Activated CD4-positive, alpha-beta T cell treated with anti-CD3 and anti-CD28 coated beads, Interleukin-2, Interleukin-4, amounts not matched to agents 100 ng/mL and 50 ng/mL, durations not matched to agents 16 hours and 8 hours (primary cell): ENCODE measurements around the gene ZNF821.
A peak's percentile ranks its signal among the peaks of the same experiment; 100 is the strongest.
"Not testable (repeated sequence)": the region's sequence is repeated elsewhere in the genome, so short reads cannot be mapped to it uniquely, and the experiment has no call there.

Experiments
- DNase-seq: peaks from one replicate; pipeline ENCODE4 v3.0.0-alpha.2; 2020; ENCODE audit warnings: low spot score

The ZNF821 gene, protein sequence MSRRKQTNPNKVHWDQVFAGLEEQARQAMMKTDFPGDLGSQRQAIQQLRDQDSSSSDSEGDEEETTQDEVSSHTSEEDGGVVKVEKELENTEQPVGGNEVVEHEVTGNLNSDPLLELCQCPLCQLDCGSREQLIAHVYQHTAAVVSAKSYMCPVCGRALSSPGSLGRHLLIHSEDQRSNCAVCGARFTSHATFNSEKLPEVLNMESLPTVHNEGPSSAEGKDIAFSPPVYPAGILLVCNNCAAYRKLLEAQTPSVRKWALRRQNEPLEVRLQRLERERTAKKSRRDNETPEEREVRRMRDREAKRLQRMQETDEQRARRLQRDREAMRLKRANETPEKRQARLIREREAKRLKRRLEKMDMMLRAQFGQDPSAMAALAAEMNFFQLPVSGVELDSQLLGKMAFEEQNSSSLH

DNA sequence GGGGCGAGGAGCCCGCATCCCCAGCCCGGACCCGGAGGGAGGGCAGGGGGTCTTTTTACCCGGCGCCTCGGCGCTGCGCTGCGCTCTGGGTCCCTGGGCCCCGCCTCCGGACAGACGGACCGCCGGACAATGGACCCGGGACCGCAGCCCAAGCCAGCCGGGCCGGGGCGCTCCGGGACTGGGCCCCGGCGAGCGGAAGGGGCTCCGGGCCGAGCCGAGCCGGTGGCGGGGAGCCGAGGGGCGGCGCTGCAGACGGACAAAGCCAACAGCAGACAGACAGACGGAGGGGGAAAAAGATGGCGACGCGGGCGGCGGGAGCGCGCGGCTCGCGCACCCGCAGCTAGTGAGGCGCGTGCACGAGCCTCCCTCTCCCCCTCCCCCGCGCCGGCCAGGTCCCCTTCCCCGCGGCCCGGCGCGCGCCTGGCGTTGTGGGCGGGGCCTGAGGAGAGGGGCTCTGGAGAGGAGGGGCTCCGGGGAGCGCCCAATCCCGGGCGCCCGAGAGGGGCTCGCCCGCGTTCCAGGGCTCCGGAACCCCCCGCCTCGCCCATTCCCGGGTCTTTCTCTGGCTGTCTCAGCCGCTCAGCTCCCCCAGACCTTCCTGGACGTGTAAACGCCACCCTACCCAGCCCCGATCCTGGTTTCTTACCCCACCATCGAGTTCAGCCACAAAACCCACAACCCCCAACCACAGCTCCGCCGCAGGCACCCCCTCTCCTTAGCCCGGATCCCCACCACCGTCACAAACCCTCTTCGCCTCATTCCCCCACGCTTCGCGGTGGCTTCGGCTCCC lies at the start of gene ZNF821:
Gene ZNF821 (minus strand): TSS at position 334 of the 790 bp plus-strand sequence. CDS start 4,236 bp downstream, outside the sequence.
- DNase-seq: peak; percentile 66

DNA sequence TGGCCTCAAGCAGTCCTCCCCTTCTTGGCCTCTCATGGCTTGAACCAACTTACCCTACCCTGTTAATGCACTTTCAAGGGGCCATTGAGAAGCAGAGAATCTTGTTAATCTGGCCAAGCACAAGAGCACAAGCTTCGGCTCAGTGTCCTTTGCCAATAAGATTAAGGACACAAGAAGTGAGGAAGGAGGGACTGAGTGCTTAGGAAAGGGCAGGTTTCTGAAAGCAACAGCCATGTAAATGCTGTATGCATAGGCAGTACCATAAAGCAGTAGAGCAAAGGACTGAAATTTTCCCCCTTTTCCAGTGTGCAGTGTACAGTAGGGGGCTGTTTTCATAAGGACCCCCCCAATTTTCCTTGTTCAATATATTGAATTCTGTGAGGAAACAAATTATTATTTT lies 49.0 kb upstream of the ZNF821 start:
- no peak for DNase-seq

DNA sequence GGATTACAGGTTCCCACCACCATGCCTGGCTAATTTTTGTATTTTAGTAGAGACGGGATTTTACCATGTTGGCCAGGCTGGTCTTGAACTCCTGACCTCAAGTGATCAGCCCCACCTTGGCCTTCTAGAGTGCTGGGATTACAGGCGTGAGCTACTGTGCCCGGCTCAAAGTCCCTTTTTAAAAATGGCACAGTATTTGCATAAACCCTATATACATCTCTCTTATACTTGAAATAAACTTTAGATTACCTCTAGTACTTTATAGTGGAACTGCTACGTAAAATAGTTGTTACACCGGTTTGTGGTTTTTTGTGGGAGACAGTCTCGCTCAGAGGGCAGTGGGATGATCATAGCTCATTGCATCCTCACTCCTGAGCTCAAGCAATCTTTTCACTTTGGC lies 47.6 kb upstream of the ZNF821 start:
- DNase-seq: no peak

DNA sequence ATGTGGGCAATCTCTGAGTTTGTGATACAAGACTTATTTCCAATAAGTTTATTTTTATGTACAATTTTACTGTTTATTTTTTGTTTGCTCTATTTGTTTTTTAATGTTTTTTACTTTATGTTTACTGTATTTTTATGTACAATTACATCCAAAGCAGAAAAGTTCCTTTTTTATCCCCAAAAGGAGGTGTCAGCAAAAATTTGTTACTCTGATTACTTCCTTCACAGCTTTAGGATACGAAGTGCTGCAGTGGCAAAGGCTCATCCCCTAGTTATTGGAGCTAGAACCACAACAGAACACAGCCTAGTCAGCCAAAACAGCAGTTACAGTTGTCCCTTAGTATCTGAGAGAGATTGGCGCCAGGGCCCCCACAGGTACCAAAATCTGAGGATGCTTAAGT lies 47.0 kb upstream of the ZNF821 start:
- DNase-seq: no peak

DNA sequence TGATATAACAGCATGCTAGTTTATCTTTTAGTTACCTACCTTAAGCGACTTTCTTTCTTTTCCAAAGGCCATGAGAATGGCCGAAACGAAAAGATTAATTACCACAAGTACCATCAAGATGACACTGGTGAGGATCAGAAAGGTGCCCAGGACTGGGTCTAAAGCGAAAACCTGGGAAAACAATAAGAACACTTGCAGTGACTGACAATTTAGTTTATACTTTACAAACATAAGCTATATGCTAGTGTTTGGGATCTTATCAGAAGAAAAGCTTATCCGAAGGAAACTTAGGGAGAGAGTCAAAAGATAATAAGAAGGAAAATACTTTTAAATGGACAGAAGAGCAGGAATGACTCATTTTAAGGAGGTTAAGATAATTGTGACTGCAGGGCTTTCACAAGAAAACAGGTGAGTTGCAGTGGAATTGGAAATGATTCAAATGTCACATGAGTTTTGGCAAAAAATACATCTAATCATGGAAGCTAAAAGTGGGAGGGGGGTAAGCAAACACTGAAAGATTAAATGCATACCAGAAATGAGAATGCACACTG lies 46.1 kb upstream of the ZNF821 start:
- DNase-seq: no peak

DNA sequence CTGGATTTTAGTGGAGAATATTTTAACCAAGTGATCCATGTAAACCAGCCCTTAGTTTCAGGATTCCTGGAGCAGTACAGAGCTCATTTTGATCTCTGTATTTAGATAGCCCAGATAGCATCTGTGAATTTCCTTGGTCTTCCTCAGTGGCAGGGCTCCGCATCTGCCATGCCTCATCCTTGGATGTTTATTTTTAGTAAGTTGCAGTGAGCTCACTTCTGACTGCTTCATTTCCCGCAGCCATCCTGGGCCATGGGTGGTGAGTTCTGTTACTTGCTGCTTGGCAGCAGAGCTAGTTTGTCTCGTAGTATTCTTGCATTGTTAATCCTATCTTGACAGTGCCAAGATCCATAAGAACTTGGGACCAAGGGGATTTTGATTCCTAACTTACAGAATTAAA lies 45.1 kb upstream of the ZNF821 start:
- DNase-seq: no peak

DNA sequence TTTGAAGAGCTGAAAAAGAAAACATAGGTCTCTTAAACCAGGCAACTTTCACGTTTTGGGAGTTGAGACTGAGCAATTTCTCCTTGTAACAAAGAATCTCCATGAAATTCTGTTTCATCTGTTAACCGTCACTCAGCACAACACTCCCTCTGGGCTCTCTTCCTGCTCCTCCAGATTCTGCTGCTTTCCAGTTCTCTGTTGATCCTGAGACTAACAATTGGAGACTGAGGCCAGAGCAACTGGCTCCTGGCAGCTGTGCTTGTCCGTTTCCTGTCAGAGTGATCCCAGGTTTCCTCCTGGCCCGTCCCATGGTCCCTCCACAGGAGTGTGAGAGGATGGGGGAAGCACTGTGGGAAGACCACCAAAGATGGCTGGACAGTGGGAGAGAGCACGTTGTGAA lies 43.8 kb upstream of the ZNF821 start:
- DNase-seq: no peak

DNA sequence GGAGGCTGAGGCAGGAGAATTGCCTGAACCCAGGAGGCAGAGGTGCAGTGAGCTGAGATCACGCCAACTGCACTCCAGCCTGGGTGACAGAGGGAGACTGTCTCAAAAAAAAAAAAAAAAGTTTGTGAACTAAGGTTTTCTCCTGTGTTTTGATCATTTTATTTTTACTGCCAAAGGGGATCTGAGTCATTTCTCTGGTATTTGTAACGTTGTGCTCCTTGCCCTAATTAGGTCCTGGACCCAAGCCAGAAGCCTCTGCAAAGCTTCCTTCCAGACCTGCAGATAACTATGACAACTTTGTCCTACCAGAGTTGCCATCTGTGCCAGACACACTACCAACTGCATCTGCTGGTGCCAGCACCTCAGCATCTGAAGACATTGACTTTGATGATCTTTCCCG lies 43.4 kb upstream of the ZNF821 start:
- no peak for DNase-seq

DNA sequence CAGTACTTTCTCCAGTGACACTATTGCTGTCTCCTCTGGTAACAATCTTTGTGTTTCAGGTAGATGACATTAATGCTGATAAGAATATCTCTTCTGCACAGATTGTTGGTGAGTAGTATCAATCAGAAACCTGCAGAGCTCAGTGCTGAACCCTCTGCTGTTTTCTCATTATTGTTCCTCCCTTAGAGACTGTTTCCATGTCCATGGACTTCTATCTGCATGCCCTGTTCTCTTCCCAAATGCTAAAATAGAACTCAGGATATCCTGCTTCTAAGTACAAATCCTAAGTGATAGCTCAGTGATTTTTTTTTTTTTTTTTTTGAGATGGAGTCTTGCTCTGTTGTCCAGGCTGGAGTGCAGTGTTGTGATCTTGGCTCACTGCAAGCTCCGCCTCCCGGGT lies 40.7 kb upstream of the ZNF821 start:
- no peak for DNase-seq

DNA sequence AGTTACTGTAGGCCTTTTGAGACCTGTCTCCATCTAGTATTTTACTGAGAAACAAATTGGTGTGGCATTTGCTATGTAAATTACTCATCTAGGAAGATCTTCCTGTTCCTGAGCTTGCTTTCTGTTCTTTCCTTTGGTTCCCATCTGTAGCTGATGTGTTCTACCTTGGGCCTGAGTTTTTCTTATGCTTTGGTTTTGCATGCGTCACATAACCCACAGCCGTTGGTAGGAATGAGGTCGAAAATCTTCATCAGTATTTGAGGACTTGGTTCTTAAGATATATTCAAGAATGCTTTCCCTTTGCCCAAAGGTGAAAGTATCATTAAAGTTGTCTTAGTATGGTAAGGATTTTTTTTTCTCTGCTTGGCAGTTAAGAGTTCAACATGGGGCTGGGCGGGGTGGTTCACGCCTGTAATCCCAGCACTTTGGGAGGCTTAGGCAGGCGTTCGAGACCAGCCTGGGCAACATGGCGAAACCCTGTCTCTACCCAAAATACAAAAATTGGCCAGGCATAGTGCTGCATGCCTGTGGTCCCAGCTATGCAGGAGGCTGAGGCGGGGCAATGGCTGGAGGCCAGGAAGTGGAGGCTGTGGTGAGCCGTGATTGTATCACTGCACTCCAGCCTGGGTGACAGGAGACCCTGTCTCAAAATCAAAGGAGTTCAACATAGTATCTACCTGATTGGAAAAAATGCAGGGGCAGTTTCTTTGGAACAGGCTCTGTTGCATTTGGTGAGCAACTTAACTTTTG lies 40.1 kb upstream of the ZNF821 start:
- no peak for DNase-seq

DNA sequence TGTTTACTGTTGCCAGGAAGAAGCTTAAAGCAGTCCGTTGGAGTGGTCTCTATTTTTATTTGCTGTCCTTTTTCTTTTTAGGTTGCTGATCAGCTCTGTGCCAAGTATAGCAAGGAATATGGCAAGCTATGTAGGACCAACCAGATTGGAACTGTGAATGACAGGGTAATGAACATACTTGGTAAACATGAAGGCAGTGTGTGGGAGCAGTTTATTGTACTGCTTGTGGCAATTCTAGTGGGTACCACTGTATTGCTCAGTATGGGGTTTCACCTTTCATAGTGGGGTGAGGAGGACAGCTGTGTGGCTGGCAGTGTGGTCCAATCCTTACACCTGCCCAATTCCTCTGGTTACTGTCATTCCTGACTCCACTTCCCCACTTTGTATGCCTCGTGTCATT lies 36.7 kb upstream of the ZNF821 start:
- DNase-seq: no peak

DNA sequence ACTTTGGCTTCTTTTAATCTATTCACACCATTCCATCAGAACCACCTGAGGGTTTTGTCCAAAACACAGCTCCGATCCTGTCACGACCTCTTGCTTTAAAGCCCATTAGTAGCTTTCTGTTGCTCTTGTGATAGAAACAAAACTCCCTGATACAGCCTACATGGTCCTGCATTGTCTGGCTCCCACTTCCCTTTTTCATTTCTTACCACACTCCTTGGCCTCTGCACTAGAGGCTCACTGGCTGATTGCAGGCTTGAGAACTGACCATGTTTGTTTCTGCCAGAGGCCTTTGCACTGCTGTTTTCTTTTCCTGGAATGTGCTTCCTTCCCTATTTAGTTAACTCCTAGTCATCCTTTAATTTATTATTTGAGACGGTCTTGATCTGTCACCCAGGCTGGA lies 35.1 kb upstream of the ZNF821 start:
- DNase-seq: no peak

DNA sequence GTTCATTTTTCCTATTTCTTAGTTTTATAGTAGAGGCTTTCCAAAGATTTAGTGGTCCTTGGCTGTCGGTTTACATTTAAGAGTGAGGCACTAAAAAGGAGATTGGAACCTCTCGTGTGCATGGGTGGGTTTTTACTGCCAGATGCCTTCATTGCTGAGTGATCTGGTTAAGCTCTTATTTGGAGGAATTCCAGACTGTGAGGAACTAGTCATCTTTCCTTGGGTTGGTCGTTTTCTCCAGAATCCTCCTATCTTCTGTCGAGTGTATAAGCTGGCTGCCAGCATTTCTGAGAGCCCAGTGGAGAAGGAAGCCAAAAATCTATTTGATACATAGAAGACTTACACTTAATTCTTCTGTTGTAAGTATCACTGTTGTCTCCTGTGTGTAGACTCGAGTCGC lies 33.9 kb upstream of the ZNF821 start:
- no peak for DNase-seq

DNA sequence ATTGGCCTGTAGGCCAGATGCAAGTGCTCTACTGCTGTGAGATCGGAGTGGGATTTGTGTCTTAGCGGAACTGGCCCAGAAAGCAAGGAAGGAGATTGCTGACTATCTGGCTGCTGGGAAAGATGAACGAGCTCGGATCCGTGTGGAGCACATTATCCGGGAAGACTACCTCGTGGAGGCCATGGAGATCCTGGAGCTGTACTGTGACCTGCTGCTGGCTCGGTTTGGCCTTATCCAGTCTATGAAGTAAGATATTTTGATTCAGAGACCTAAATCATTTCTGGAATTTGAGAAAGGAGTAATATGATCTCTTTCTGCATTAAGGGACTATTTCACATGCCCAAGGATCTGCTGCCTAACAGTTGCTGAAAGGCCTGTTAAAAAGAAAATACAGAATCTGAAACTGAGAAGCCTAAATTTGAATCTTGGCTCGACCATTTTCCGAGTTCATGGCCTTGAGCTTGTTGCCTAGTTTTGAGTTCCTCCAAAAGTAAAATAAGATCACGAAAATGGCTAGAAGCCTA lies 32.5 kb upstream of the ZNF821 start:
- no peak for DNase-seq

DNA sequence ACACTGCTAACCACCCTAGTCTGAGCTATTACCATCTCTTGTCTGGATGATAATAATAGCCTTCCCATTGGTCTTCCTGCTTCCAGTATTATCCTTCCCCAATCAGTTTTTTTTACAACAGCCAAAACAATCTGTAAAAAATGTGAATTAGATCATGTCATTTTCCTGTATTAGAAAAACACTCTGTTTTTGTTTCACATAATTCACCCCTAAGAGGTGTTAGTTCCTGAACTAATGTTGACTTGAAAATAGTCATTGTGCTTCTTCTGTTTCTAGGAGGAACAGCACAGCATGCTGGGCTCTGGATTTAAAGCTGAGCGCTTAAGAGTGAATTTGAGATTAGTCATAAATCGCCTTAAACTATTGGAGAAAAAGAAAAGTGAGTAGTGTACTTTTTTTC lies 31.4 kb upstream of the ZNF821 start:
- no peak for DNase-seq

DNA sequence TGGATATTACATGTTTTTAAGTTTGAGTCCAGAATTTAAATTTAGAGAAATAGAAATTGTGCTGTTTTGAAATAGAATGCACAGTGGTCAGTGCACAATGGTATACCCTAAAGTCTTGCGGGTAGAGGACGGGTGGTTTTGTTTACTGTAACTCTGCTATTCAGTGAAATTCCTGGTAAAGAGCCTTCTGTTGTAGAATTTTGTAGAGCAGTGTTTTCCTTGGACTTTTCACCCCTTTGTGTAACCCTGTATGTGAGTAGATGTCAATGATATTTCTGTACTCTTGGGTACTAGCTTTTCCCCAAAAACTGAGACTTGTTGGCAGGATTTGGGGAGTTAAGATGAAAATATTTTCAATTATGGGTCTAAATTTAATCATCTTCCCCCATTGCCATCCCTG lies 30.8 kb upstream of the ZNF821 start:
- no peak for DNase-seq

DNA sequence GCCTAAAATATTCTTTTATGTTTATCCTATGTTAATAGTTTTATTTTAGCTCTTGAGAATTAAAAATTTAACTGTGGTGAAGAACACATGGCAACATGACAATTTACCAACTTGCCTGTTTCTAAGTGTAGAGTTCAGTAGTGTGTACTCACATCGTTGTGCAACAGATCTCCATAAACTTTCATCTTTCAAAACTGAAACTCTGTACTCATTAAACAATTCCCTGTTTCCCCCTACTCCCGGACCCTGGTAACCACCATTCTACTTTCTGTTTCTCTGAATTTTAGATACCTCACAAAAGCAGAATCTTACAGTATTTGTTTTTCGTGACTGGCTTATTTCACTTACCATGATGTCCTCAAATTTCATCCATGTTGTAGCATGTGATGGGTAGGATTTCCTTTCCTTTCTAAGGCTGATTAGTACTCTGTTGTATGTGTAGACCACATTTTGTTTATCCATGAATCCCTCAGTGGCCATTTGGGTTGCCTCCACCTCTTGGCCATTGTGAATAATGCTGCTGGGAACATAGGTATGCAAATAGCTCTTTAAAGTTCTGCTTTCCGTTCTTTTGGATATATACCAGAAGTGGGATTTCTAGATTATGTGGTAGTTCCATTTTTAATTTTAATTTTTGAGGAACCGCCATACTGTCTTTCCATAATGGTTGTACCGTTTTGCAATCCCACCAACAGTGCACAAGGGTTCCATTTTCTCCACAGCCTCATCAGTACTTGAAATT lies 28.7 kb upstream of the ZNF821 start:
- DNase-seq: no peak

DNA sequence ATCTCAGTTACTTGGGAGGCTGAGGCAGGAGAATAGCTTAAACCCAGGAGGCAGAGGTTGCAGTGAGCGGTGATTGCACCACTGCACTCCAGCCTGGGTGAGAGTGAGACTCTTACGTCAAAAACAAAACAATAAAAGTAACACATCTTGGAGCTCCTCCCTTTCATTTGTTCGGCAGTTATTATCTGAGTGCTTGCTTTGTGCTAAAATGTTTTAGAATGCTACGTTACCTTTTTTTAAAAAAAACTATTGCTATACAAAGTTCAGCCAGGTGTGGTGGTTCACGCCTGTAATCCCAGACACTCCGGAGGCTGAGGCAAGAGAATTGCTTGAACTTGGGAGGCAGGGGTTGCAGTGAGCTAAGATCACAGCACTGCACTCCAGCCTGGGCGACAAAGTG lies 27.1 kb upstream of the ZNF821 start:
- DNase-seq: no peak

DNA sequence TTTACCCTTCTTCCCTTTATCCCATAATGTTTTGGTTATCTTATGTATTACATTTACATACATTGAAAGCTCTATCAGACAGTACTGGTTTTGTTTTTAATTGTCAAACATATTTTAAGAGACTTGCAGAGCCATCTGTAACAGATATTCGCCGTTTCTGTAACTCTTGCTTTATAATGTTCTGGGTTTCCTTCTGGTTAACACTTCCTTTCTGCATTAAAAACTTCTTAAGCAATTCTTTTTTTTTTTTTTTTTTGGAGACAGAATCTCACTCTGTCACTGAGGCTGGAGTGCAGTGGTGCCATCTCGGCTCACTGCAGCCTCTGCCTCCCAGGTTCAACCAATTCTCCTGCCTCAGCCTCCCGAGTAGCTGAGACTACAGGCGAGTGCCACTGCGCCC lies 21.8 kb upstream of the ZNF821 start:
- not testable (repeated sequence) for DNase-seq

DNA sequence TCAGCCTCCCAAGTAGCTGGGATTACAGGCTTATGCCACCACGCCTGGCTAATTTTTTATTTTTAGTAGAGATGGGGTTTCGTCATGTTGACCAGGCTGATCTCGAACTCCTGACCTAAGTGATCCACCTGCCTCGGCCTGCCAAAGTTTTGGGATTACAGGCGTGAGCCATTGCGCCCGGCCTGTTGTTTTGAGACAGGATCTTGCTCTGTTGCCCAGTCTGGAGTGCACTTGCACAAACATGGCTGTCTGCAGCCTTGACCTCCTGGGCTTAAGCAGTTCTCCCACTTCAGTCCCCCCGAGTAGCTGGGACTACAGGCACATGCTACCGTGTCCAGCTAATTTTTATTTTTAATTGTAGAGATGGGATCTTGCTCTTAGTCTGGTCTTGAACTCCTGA lies 20.3 kb upstream of the ZNF821 start:
- DNase-seq: no peak

DNA sequence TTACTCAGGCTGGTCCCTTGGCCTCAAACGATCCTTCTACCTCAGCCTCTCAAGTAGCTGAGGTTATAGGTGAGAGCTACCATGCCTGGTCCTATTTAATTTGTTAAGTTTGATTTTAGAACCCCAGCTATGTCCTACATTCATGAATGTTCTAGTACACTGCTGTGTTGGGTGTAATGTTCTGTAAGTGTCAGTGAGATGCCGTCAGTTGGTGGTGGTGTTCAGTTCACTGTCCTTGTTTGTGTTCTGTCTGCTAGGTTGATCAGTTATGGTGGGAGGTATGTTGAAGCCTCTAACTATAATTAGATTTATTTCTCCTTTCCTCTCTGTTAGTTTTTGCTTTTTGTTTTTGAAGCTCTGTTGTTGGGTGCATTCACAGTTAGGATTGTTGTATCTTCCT lies 19.6 kb upstream of the ZNF821 start:
- DNase-seq: no peak
